Raji (cell line): ENCODE data around the gene ODC1.

Experiments used
- POLR2A ChIP-seq: IDR thresholded peaks from 2 replicates; pipeline ENCODE4 v1.6.1; 2011; ENCODE audit warnings: low read depth, low read length, control low read depth; ENCODE audit not compliant: insufficient read depth

Gene ODC1

DNA sequence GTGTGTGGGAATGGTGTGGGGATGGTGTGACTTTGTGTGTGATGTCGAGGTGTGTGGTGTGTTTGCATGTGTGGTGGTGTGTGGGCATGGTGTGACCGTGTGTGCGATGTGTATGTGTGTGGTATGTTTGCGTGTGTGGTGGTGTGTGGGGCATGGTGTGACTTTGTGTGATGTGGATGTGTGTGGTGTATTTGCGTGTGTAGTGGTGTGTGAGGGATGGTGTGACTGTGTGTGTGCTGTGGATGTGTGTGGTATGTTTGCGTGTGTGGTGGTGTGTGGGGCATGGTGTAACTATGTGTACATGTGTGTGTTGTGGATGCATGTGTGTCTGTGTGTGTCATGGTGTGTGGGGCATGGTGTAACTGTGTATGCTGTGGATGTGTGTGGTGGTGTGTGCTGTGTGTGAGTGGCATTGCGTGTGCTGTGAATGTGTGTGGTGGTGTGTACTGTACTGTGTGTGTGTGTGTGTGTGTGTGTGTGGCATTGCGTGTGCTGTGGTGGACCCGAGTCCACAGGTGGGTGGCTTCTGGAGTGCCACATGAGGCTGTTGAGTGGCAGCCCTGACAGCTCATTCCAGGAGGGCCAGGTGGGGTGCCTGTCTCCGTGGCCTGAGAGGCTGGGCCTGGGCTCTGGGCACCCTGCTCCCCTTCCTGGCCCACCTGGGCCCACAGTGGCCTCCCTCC is 14.7 kb downstream of the ODC1 start:
- no peak for TF ChIP-seq POLR2A

- TF ChIP-seq POLR2A = no peak
These were observed 15.6 kb downstream of the ODC1 start for GRCh38 chr2:10432311-10433181.

DNA sequence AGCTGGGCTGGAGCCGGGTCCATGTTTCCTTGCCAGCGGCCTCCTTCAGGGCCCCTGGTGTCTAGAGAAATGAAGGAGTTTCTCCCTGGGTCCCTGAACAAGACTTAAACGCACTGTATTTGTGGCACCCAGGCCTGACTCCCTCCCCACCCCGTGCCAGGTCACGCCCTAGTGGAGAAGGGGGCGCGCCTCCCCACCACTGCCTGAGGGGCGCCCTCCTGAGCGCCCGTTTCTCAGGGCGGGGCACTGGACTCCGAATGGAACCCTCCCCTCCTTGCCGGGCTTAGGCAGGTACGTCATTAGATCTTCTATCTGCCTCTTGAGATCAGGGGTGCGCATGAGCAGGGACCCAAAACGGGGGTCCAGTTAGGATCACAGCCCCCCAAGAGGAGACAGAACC is 16.3 kb downstream of the ODC1 start:
- TF ChIP-seq POLR2A = no peak

GRCh38 chr2:10430886-10431622 is 17.1 kb downstream of the ODC1 start:
- no peak for TF ChIP-seq POLR2A

GRCh38 chr2:10428924-10429323 is 19.2 kb downstream of the ODC1 start:
- no peak for TF ChIP-seq POLR2A

GRCh38 chr2:10428355-10428754 is 19.8 kb downstream of the ODC1 start:
- no peak for TF ChIP-seq POLR2A

- TF ChIP-seq POLR2A = no peak
These were observed 20.5 kb downstream of the ODC1 start for GRCh38 chr2:10427618-10427949.

DNA sequence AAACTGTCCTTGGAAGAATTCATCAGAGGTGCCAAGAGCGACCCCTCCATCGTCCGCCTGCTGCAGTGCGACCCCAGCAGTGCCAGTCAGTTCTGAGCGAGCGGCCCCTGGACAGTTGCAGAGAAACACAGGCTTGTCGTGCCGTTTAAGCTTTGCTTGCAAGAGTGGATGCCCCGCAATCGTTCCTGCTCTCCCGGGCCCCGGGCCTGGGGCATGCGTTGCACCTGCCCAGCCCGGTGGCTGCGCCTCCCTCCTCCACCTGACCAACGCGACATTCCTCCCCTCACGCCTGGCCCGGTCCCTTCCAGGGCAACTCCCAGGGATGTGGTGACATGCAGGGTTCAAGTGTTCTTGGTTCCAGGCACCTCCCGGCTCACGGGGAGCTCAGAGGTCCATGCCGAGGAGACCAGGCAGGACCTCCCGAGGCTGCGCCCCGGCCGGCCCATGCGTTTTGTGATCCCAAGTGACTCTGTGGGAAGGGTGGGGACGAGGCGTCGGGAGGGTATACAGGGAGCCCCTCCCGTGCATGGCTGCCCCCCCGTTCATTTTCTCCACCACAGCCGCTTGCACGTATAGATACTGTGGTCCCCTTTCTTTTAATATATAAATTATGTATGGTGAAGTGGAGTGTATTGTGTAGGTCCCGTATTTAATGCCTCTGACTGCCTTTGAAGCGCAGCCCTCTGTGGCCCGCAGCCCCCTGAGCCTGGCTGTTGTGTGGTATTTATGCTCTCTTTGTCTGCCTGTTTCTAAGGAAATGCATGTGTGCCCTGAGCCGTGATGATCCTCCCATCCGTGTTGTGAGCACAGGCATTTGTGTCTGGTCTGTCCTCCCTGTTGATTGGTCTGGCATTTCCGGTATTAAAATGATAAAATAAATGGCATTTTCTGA is 21.2 kb downstream of the ODC1 start:
- no peak for TF ChIP-seq POLR2A

DNA sequence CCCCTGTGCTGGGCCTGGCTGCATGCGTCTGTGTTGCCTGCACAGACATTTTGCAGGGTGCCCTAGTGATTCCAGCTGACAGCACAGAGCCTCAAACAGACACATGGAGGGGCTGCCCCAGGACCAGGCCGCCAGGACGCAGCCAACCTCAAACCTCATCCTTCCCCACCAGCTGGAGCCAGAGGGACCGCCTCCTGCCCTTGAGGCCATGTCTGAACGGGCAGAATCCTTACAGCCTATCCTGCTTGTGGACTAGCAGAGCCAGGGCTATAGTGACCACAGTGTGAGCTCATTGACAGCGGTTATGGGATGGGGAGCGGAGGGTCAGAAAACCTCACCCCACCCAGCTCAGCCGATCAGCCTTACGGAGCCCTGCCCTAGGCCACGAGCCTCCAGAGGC is 22.4 kb downstream of the ODC1 start:
- TF ChIP-seq POLR2A = no peak

DNA sequence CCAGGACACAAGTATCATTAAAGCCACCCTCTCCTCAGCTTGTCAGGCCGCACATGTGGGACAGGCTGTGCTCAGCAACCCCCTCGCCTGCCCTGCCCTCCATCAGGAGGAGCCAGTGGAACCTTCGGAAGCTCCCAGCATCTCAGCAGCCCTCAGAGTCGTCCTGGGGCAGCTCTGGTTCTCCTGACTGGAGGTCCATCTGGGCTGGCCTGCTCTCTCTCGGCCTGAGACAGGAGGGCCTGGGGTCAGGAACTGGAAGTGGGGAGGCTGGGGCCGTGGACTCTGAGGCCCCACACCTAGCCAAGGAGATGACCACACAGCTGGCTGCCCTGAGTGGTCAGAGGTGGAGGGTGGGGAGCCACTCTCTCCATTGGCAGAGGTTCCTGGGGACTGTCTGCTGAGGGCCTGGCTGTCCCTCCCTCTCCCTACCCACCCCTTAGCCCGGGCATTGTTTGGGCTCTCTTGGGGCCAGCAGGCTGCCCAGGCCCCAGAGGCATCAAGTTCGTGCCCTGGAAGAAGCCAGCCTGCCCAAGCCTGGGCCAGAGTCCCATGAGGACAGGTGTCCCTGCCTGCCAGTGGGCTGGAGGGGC is 23.1 kb downstream of the ODC1 start:
- TF ChIP-seq POLR2A = no peak

- no peak for TF ChIP-seq POLR2A
These were observed 24.1 kb downstream of the ODC1 start for GRCh38 chr2:10424051-10424450.

GRCh38 chr2:10423400-10423774 is 24.7 kb downstream of the ODC1 start:
- no peak for TF ChIP-seq POLR2A

- no peak for TF ChIP-seq POLR2A
These were observed 25.3 kb downstream of the ODC1 start for GRCh38 chr2:10422732-10423399.

DNA sequence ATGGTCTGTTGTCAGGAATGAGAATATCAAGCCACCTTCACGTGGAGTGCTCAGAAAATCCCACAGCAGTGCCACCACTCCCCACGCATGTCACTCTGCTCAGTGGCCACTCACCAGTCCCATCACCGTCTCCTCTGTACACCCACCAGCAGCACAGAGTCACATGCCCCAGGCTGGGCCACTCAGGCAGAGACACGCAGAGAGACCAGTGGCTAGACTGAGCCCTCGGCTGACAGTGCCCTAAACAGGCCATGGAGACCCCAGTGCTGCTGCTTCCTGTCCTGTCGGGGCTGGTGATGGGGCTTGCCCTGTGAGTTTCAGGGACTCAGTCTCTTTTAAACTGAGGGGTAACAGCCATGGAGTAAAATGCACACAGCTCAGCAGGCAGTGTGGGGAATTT is 25.9 kb downstream of the ODC1 start:
- no peak for TF ChIP-seq POLR2A

DNA sequence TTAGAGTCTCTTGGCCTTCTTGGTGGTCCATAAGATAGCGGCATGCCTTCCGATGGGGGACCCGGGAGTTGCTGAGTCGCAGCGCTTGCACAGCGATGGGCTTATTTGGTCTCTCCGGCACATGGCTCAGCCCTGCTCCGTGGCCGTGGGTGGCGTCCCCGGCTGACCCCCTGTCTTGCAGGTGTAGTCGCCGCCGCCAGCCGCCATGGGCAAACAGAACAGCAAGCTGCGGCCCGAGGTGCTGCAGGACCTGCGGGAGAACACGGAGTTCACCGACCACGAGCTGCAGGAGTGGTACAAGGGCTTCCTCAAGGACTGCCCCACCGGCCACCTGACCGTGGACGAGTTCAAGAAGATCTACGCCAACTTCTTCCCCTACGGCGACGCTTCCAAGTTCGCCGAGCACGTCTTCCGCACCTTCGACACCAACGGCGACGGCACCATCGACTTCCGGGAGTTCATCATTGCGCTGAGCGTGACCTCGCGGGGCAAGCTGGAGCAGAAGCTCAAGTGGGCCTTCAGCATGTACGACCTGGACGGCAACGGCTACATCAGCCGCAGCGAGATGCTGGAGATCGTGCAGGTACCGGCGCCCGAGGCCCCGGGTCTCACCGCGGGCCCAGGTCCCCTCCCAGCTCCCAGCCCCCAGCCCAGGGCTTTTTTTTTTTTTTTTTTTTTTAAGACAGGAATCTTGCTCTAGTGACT is 28.4 kb downstream of the ODC1 start:
- no peak for TF ChIP-seq POLR2A
